ENCODE measurements around the gene CBFA2T3.

DNA sequence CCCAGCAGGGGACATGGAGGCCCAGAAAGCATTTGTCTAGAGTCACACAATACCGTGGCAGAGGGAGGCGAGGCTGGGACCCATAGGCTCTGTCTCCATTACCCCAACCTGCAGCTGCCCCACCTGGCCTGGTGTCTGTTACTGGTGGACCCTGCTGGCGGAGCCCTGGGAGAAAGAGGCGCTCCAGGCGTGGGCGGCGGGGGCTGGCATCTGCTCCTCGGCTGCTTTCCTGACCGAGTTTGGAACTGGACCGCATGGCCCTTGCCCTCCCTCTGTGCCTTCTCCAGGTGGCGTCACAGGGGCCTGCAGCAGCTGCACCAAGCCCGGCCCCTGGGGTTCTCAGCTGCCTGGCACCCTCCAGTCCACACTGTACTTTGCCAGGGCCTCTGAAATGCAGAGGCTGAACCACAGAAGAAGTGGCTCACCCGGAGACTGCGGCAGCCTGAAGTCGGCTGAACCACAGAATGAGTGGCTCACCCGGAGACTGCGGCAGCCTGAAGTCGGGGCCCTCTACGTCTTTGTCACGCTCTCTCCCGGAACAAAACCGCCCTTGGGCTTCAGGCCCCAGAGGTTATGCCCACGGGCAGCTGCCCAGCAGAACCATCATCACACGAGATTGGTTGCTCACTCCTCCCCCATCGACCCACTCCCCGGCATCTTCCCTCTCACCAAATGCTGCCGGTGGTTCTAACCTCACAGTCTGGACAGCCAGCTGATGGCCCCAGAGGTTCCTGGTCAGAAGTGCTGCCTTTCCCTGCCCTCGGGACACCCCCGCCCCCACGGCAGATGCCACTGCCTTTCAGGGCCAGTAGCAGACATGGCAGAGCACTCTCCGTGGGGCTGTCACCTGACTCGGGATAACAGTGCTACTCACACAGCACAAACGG lies 20.2 kb downstream of the CBFA2T3 start:
- TF ChIP-seq, protein P1, sequence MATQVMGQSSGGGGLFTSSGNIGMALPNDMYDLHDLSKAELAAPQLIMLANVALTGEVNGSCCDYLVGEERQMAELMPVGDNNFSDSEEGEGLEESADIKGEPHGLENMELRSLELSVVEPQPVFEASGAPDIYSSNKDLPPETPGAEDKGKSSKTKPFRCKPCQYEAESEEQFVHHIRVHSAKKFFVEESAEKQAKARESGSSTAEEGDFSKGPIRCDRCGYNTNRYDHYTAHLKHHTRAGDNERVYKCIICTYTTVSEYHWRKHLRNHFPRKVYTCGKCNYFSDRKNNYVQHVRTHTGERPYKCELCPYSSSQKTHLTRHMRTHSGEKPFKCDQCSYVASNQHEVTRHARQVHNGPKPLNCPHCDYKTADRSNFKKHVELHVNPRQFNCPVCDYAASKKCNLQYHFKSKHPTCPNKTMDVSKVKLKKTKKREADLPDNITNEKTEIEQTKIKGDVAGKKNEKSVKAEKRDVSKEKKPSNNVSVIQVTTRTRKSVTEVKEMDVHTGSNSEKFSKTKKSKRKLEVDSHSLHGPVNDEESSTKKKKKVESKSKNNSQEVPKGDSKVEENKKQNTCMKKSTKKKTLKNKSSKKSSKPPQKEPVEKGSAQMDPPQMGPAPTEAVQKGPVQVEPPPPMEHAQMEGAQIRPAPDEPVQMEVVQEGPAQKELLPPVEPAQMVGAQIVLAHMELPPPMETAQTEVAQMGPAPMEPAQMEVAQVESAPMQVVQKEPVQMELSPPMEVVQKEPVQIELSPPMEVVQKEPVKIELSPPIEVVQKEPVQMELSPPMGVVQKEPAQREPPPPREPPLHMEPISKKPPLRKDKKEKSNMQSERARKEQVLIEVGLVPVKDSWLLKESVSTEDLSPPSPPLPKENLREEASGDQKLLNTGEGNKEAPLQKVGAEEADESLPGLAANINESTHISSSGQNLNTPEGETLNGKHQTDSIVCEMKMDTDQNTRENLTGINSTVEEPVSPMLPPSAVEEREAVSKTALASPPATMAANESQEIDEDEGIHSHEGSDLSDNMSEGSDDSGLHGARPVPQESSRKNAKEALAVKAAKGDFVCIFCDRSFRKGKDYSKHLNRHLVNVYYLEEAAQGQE (IDR thresholded peaks at IDR 0.05; ENCODE audit: insufficient read depth in 1 of 2, low read depth in 2 of 2, low read length in 2 of 2), result no peak
- TF ChIP-seq POLR2AphosphoS5 (IDR thresholded peaks at IDR 0.05; ENCODE audit: low read depth, low read length) (no peak), SIN3A (IDR thresholded peaks at IDR 0.05; ENCODE audit: borderline replicate concordance, insufficient read depth, low read length) (no peak), TAF1 (IDR thresholded peaks at IDR 0.05; ENCODE audit: borderline replicate concordance, insufficient read depth, low read length) (no peak), FOXP2 (optimal IDR thresholded peaks at IDR 0.05; ENCODE audit: borderline replicate concordance, extremely low read depth, extremely low read length, insufficient read depth) (no peak)
